Measurements from ENCODE around the gene GNG4.
"Not testable (repeated sequence)": the region's sequence is repeated elsewhere in the genome, so short reads cannot be mapped to it uniquely, and the experiment has no call there.

The GNG4 gene

DNA sequence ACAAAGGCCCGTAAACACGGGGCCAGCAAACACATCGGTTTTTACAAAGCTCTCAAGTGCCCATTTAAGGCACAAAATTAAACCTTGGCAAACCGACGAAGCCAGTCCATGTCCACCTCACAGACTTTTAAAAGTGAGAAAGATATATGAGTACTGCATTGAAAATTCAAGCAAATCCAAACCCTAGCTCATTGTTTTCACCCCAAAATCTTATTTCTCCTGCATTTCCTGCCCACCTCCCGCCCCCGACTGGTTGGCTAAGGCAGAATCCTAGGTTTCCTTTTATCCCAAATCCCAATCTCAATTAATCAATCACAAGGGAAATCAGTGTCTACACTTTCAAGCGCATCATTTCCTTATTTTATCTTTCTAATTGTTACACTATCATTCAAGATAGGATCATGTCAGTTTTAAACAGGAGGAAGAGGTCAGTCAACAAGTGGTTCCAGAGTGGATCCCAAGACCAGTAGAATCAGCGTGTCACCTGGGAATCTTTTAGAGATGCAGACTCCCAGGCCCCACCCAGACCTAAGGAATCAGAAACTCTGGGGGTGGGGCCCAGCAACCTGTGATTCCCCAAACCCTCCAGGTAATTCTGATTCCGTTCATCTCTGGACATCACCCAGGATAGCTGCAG, 1.7 kb upstream of the GNG4 start:
- no peak for DNase-seq (ENCODE audit: low read depth, low spot score)

DNA sequence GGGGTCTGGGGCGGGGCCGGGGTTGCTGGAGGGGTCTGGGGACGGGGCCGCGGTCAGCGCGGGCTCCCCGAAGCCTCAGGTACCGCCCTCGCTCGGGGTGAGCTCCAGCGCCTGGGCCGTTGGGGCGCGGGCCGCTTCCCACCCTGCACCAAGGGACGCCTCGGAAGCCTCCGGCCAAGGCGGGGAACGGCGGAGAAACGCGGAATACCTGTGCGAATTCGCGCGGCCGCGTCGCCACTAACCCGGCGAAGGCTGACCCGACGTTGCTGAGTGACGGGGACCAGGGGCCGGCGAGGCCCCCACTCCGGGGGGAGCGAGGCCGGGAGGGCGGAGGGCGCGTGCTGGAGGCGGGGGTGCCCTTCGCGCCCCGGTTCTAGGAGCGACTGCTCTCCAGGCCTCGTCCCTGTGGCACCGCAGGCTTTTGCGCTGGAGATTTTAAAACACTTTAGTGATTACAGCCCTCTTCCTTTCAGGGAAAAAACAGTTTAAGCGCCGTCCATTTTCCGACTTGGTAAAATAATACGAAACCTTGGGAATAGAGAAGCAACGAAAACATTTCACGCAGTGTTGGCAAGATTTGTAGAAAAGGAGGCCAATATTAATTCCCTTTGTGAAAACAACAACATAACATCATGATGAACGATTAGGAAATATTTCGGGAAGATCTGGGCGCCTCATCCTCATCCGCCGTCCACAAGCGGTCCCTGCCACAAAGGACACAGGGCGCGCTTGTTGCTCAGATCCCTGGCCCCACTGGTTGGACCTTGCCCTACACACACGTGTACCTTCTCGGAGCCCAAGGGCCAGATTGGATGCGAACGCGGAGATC, 971 bp upstream of the GNG4 start:
- H3K27ac ChIP-seq = no peak overlapping the region

More for the DNA sequence above, 1.7 kb upstream of the GNG4 start:
- no peak overlapping the region for H3K27ac ChIP-seq

DNA sequence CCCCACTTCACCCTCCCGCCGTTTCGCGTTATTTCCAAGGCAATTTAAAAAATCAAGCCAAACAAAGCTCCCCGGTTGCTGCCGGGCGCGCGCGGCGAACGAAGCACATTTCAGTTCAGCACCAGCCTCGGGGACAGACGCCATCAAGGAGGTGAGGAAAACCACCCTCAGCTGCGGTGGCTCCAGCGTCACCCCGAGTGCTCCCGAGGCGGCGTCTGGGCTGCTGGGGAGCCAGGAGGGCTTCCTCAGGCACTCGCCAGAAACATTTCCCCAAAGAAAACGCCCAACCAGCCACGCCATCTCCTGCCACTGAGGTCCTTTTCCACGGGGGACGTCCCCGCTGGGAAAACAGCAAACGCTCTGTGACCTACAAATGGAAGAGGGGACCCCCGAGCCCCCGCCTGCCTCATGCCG, 623 bp downstream of the GNG4 start:
- DNase-seq (ENCODE audit: low read depth, low spot score) = no peak
- H3K27ac ChIP-seq = no peak overlapping the region

More for the DNA sequence above, 971 bp upstream of the GNG4 start:
- DNase-seq (ENCODE audit: low read depth, low spot score) = no peak

DNA sequence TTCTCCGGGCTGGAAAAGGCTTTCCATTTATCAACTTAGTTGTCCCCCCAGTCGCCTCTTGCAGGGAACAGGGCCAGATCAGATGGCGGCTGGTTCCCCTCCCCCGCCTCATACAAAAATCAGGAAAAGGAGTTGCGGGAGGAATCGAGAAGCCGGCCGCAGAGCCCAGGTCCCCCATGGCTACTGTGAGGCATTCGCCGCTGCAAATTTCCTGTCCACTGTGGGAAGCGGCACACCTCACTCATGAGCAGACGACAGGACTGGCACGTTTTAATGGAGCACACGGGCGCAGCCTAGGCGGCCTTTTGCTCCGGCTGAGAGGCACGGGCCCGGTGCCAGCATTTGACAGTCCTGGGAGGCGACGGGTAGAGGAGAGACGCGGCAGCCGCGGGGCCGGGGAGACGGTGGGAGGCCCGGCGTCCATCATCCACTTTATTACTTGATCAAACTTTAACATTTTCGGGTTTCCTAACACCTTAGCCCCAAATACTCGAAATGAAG, 1.1 kb downstream of the GNG4 start:
- DNase-seq (ENCODE audit: low read depth, low spot score) = no peak
- H3K27ac ChIP-seq = no peak overlapping the region

DNA sequence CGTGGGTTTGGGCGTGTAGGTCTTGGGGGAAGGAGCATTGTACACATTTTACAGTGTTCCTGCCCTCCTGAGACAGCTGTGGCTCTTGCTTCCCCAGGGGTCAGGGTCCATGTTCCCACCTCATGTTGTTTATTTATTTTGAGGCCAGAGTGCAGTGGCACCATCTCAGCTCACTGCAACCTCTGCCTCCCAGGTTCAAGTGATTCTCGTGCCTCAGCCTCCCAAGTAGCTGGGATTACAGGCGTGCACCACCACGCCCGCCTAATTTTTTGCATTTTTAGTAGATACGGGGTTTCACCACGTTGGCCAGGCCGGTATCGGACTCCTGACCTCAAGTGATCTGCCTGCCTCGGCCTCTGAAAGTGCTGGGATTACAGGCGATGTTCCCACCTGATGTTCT, 2.0 kb downstream of the GNG4 start:
- H3K27ac ChIP-seq; DNase-seq (ENCODE audit: low read depth, low spot score): not testable (repeated sequence)

DNA sequence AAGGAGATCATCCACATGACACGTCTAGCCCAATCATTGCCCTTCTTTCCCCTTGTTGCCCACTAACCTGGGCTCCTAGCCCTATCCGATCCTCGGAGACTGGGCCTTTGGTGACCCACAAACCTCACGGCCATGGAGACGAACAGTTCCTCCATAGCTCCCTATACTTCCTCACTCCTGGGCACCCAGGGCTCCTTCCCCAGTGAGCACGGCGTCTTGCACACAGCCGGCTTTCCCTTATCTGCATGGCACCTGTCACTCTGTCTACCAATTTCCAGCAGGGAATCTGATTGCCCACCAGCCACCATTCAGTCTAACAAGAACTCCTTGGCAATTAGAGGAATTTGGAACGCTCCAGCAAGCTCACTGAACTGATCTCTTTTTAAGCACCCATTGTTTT, 3.1 kb downstream of the GNG4 start:
- no peak for DNase-seq (ENCODE audit: low read depth, low spot score)
- no peak overlapping the region for H3K27ac ChIP-seq

DNA sequence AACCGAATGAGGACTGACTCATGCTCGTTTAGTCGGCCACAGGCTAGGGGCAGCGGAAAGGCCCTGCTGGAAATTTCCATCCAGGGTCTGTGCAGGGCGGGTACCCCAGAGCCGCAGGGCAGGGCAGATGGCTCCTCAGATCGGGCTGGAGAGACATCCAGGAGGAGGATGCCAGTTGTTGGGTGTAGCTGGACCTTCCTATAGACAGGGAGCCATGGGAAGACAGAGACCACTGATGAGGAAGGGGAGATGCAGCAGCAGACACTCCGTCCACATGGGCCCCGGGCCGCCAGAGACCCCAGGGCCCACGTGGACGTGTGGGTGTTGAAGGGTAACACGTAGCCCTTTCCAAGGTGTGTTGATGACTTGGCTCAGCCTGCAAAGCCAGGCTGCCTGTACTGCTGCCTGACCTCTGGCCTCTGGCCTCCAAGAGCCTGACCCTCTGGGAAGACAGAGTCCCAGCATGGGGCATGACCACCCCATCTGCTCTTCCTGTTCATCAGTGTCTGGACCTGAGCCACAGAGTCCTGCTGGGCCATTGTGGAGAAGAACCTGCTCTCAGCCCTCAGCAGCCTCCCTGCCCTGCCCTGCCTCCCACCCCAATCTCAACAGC, 4.8 kb downstream of the GNG4 start:
- no peak for DNase-seq (ENCODE audit: low read depth, low spot score)
- no peak overlapping the region for H3K27ac ChIP-seq

DNA sequence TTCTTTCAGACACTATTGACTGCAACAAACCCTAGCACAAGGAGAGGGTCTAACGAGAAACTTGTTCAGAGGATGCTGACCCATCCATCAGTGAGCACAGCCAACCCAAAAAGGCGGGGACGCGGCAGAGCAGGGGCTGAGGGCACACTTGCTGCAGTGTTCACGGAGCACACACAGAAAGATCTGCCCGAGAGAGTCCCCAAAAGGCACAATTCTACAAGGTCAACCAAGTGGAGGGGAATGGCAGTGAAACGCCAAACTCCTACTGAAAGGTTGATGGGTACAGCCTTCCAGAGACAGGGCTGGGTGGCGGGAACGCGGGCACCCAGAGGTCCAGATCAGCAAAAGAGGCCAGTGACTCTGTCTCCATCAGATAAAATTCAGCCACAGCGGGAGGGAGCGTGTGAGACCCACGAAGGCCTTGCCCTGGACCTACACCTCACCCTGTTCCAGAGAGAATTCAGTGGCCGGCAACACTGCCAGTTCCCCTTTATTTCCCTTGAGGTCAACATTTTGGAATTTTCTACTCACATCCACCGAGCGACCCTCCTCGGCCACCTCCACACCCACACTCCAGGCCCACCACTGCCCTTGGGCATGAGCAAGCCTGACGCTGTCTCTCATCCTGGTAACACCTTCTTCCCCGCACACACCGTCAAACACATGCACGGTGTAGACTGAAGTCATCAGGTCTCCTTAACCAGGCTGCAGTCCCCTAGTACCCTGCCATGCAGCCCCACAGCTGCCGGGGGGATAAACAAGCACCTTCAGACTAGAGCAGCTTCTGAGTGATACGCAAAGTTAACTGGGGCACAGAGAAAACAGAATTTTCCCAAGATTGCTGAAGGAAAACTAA, 5.5 kb downstream of the GNG4 start:
- H3K27ac ChIP-seq = no peak overlapping the region
- DNase-seq (ENCODE audit: low read depth, low spot score) = no peak

DNA sequence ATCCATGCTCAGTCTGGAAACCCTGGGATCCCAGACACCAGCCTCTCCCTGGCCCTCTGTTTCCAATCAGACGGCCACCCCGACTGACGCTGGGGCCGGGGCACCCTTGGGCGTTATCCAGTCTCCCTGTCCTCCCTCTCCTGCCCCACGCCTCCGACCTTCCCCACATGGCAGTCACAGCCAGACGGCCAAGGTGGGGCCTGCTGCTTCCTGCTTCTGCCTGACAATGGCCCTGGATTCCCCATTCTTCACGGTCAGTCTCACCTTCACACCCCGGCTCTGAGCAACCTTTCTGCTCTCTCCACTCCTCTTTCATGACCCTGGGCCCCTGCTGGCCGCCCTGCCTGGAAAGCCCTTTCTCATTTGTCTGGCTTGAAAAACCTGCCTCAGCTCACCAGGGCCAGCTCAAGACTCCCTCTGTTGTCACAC, 6.6 kb downstream of the GNG4 start:
- DNase-seq (ENCODE audit: low read depth, low spot score) = no peak
- H3K27ac ChIP-seq = no peak overlapping the region

DNA sequence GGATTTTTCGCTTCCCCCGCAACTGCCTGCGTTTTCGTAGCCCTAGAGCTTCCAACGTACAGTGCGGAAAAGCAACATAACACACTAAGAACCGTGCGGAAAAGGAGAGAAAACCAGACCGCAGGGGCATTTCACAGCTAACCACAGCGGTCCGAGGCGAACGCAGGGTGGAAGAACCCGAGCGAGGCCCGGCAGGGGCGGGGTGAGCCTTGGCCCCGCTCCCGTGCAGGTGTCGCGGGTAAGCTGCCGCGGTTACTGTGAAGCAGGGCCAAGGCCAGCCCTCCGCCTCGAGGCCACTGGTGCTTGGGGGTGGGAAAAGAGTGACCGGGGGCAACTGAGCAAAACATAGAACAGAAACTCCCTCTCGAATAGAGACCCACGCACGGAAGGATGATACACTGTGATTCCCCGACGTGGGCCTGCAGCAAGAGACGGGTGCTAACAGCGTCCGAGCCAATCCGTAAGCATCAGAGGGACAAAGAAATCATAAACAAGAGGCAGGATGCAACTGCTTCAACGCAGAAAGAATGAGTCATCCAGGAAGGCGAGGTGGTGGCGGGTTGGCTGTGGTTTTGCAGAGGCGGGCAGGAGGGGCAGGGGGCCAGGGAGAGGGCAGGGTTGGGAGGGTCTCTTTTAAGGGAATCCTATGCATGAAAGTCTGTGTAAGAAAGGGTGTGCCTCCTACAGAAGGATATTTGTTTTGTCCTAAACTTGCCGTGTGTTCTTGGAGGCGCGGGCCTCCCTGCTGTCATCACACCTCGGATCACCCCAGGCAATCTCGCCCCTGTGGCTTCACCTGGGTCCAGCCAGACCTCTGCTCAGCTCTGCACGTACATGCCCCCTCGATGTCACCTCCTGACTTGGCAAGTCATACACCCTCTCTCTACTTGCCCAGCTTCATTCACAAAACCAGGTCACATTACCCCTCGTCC, 7.3 kb downstream of the GNG4 start:
- H3K27ac ChIP-seq = no peak overlapping the region
- peak; percentile 36 for DNase-seq (ENCODE audit: low read depth, low spot score)

DNA sequence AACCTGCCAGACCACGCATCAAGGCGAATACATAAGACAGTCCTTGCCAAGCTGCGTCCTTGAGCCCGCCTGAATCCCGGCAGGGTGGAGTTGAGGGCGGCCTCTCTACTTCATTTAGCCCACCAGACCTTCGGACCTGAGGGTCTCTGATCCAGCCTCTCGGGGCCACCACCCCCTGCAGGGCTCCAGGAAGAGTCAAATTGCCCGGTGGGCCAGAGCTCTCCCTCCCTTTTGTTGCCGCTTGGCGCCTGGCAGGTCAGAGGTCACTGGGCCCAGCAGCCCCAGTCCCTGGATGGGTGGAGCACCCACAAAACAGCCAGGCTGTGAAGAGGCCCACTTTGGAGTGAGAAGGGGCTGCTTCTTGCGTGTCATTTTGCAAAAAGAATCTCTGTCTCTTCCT, 9.0 kb downstream of the GNG4 start:
- DNase-seq (ENCODE audit: low read depth, low spot score) = no peak
- H3K27ac ChIP-seq = no peak overlapping the region

DNA sequence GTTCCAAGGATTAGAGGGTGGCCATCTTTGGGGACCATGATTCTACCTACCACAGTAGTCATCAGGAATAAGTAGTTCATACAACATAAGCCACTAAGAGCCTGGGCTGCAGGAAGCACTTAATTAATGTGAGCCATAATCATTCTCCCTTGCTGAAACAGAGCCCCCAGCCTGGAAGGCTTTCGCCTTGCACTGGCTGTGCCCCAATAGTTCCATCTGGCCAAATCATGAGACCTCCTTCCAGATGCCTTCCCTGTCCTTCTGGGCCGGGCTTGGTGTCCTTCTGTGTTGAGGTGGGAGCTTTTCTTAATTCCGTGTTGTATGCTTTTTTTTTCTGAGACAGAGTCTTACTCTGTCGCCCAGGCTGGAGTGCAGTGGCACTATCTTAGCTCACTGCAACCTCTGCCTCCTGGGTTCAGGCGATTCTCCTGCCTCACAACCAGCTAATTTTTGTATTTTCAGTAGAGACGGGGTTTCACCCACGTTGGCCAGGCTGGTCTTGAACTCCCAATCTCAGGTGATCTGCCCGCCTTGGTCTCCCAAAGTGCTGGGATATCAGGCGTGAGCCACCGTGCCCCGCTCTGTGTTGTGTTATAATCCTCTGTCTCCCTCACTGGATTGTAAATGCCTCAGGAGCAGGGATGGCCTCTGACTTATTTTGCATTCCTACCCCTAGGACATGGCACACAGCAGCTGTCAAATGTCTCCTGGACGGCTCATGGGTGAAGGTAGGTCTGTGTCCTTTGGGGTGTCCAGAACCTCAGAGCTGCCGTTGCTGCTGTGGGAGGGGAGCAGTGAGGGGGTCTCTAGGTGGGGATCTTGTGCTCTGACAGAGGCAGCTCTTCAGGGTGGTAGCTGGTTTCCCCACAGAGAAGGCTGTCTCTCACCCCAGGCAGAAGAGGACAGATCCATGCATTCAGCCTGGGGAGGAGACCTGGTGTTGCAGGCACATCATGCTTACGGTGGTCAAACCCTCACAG, 10.1 kb downstream of the GNG4 start:
- H3K27ac ChIP-seq = no peak overlapping the region
- DNase-seq (ENCODE audit: low read depth, low spot score) = no peak

DNA sequence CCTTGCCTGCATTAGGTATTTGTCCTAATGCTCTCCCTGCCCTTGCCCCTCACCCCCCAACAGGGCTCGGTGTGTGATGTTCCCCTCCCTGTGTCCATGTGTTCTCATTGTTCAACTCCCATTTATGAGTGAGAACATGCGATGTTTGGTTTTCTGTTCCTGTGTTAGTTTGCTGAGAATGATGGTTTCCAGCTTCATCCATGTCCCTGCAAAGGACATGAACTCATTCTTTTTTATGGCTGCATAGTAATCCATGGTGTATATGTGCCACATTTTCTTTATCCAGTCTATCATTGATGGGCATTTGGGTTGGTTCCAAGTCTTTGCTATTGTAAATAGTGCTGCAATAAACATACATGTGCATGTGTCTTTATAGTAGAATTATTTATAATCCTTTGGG, 11.0 kb downstream of the GNG4 start:
- H3K27ac ChIP-seq; DNase-seq (ENCODE audit: low read depth, low spot score): not testable (repeated sequence)

DNA sequence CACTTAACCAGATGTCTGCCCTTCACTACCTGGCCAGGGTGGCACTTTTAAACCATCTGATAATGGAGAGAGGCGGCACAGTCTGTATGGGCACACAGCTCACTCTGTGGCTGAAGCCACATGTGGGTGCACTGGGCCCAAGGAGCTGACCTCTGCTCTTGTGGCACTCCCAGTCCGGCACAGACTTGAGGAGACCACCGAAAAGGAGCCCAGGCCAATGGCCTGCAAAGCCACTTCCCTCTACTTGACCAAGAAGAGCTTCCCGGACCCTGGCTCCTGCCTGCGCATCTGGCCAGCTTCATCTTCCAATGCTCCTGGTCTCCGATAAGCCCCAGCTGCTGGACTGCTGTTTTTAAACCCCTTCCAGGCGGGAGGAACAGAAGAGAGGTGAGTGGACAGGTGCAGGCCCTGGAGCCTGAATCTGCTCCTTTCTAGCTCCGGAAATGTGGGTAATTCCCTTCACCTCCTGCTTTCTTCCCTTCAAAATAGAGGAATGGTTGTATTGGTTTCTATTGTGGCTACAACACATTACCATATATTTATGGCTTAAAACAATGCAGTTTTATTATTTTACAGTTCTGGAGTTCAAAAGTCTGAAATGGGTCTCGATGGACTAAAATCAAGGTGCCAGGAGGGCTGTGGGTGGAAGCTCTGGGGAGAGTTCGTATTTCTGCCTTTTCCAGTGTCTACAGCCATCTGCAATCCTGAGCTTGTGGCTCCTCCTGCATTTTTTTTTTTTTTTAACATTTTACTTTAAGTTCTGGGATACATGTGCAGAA, 11.6 kb downstream of the GNG4 start:
- H3K27ac ChIP-seq = no peak overlapping the region
- DNase-seq (ENCODE audit: low read depth, low spot score) = no peak

DNA sequence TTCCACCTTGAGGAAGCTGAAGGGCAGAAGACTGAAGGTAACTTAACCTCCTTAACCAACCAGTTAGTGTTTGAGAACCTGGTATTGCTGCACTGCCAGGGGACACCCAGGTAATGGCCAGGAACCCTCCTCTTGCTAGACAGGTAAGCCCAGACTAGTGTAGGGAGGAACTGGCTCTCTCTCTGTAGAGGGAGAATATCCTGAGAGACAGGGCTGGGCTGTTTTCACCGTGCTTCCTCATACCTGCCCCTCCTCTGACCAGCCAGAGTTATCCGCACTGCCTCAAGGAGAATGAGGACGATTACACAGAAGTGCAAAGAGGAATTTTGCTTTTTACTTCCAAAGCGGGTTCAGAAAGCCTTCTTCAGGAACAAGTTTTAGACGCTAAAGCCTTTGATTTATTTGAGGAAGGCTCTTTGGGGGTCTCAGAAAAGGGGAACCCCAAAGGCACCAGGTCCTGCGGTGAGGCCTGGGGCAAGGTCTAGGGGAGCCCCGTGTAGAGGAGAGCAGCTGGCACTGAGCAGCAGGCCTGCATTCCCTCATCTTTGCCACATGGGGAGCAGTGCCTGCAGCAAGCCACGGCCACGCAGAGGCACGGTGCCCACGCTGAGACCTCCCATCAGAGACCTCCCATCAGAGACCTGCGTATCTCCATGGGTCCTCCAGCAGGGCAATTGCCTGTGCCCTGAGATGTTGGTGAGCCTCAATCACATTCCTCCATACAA, 13.5 kb downstream of the GNG4 start:
- no peak overlapping the region for H3K27ac ChIP-seq
- DNase-seq (ENCODE audit: low read depth, low spot score) = no peak

DNA sequence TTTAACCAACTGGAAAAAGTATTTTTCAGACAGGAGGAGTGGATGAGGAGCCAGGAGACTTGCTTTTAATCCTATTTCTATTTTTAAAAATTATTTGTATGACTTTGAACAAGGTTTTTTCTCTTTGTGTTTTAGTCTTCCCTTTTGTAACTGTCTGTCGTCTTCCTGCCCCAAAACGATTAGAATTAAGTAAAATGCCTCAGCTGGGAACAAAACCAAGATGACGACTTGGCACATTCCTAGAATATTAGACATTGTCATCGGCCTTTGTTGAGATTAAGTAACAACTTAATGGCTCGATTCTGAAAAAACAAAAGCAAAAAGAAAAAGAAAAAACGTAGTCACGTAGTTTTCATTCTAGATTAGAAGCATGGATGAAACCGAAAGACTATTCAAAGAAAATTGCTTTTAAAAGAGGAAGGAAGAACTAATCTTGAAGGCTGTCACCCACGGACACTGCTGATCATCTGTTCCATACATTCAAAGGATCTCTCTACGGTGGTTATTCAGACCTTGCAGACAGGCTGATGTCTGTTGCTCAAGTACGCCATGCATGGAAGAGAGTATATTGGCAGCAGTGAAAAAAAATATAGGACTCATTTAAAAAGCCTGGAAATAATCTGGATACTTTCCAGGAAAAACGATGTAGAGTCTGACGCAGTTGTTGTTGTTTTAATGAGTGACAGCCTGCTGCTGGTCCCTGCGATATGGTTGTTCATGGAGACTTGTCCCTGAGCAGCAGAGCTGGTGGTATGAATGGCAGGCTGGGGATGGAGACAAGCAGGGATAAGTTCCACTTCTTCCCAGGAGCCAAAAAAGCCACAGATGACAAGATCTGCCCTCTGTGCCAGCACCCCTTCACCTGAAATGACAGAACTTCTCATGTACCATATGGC, 16.8 kb downstream of the GNG4 start:
- no peak for DNase-seq (ENCODE audit: low read depth, low spot score)
- H3K27ac ChIP-seq = no peak overlapping the region

Data from epithelial cell of prostate (primary cell).